HL-60 (cell line): ENCODE results near the gene GPHB5.

Experiments used
- DNase-seq, 2 experiments: peaks; one replicate each; pipeline ENCODE4 v3.0.0-alpha.2; 2010 to 2020; ENCODE audit warnings: low read depth in 1 of 2, low spot score in 1 of 2
- H3K27ac ChIP-seq: fragments of 250-450 bp; sonication (Bioruptor Pico); replicated peaks from 2 replicates; pipeline ENCODE4 v1.5.1; 2020; ENCODE audit warnings: mild to moderate bottlenecking, moderate library complexity
- H3K27me3 ChIP-seq: fragments of 250-450 bp; sonication (Bioruptor Pico); 2 replicates; pipeline ENCODE4 v1.5.1; 2021; ENCODE audit warnings: mild to moderate bottlenecking, moderate library complexity; ENCODE audit not compliant: insufficient read depth, poor library complexity, severe bottlenecking
- H3K4me3 ChIP-seq: replicated peaks from 2 replicates; pipeline ENCODE4 v1.5.1; 2011; ENCODE audit warnings: mild to moderate bottlenecking, control low read depth, low read length; ENCODE audit not compliant: insufficient read depth
- GABPA ChIP-seq: IDR thresholded peaks from 2 replicates; pipeline ENCODE4 v1.6.1; 2012; ENCODE audit warnings: low read depth
- POLR2AphosphoS5 ChIP-seq: IDR thresholded peaks from 2 replicates; pipeline ENCODE4 v1.6.1; 2012; ENCODE audit warnings: low read depth
- REST ChIP-seq: IDR thresholded peaks from 2 replicates; pipeline ENCODE4 v1.6.1; 2012; ENCODE audit warnings: low read depth; ENCODE audit not compliant: insufficient replicate concordance
- SPI1 ChIP-seq: IDR thresholded peaks from 2 replicates; pipeline ENCODE4 v1.6.1; 2012; ENCODE audit warnings: low read depth, mild to moderate bottlenecking, borderline replicate concordance
- TF ChIP-seq, protein P1 (sequence below): IDR thresholded peaks from one replicate; pipeline ENCODE4 v1.5.1; 2011; ENCODE audit warnings: low read length, control low read depth, inconsistent platforms; ENCODE audit not compliant: insufficient read depth

GPHB5 gene

GRCh38 chr14:63295231-63295685 is 23.5 kb downstream of the GPHB5 start:
- no peak overlapping the region for H3K4me3 ChIP-seq
- no peak for DNase-seq
- TF ChIP-seq GABPA (no peak), SPI1 (no peak), REST (no peak), POLR2AphosphoS5 (no peak)
- TF ChIP-seq, protein P1, sequence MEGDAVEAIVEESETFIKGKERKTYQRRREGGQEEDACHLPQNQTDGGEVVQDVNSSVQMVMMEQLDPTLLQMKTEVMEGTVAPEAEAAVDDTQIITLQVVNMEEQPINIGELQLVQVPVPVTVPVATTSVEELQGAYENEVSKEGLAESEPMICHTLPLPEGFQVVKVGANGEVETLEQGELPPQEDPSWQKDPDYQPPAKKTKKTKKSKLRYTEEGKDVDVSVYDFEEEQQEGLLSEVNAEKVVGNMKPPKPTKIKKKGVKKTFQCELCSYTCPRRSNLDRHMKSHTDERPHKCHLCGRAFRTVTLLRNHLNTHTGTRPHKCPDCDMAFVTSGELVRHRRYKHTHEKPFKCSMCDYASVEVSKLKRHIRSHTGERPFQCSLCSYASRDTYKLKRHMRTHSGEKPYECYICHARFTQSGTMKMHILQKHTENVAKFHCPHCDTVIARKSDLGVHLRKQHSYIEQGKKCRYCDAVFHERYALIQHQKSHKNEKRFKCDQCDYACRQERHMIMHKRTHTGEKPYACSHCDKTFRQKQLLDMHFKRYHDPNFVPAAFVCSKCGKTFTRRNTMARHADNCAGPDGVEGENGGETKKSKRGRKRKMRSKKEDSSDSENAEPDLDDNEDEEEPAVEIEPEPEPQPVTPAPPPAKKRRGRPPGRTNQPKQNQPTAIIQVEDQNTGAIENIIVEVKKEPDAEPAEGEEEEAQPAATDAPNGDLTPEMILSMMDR, result no peak

GRCh38 chr14:63292805-63293204 is 25.9 kb downstream of the GPHB5 start:
- no peak overlapping the region for H3K4me3 ChIP-seq
- no peaks in the 10 kb centered on the region for H3K27me3 ChIP-seq
- no peak overlapping the region for H3K27ac ChIP-seq
- no peak for DNase-seq
- no peak for TF ChIP-seq POLR2AphosphoS5
- no peak for TF ChIP-seq GABPA
- TF ChIP-seq SPI1, result no peak
- no peak for TF ChIP-seq REST
- TF ChIP-seq, protein P1, result no peak

More at GRCh38 chr14:63295231-63295685, 23.5 kb downstream of the GPHB5 start:
- Histone ChIP-seq H3K27ac (no peak overlapping the region), H3K27me3 (no peaks in the 10 kb centered on the region)

- peaks cover 2% of the 10 kb centered on the region for H3K27me3 ChIP-seq
- H3K4me3 ChIP-seq, result no peak overlapping the region
- H3K27ac ChIP-seq, result no peak overlapping the region
- TF ChIP-seq GABPA (no peak), POLR2AphosphoS5 (no peak), REST (no peak), SPI1 (no peak)
- TF ChIP-seq, protein P1, result no peak
- no peak for DNase-seq
Observed at GRCh38 chr14:63290741-63291430, 27.8 kb downstream of the GPHB5 start.
